Measurements from ENCODE around the gene OGFOD1. TPM values are rescaled to one million over a fixed set of nuclear protein-coding genes. Genes with fewer than 3 reads are reported as not detected.
"Not testable (repeated sequence)": the region's sequence is repeated elsewhere in the genome, so short reads cannot be mapped to it uniquely, and the experiment has no call there.

OGFOD1 gene
- total RNA-seq, 1 donor = 95.0 TPM

DNA sequence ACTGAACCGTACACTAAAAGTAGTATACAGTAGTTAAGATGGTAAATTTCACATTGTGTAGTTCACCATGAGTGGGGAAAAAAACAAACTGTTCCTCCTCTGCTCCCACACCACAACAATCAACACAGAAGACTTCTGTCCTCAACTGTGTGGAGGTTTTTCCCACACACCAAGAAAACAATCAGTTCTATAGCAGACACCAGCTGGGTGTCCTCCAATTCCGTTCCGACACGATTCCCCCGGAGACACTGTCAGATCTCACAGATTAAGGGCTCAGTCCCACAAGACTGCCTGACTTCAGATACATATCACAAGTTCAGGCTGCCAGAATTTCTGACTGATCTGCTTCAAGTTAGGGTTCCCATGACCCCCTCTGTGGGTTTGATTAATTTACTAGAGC lies 36.7 kb downstream of the OGFOD1 start:
- TF ChIP-seq, protein P1, sequence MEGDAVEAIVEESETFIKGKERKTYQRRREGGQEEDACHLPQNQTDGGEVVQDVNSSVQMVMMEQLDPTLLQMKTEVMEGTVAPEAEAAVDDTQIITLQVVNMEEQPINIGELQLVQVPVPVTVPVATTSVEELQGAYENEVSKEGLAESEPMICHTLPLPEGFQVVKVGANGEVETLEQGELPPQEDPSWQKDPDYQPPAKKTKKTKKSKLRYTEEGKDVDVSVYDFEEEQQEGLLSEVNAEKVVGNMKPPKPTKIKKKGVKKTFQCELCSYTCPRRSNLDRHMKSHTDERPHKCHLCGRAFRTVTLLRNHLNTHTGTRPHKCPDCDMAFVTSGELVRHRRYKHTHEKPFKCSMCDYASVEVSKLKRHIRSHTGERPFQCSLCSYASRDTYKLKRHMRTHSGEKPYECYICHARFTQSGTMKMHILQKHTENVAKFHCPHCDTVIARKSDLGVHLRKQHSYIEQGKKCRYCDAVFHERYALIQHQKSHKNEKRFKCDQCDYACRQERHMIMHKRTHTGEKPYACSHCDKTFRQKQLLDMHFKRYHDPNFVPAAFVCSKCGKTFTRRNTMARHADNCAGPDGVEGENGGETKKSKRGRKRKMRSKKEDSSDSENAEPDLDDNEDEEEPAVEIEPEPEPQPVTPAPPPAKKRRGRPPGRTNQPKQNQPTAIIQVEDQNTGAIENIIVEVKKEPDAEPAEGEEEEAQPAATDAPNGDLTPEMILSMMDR (IDR thresholded peaks at IDR 0.05; ENCODE audit: insufficient read depth, low read length) = no peak
- H3K4me3 ChIP-seq (ENCODE audit: low read depth, low read length) = no peak overlapping the region
- no peak for DNase-seq (ENCODE audit: low read depth)

GRCh38 chr16:56488868-56489267 lies 37.5 kb downstream of the OGFOD1 start:
- DNase-seq (ENCODE audit: low read depth); H3K4me3 ChIP-seq (ENCODE audit: low read depth, low read length): not testable (repeated sequence)

GRCh38 chr16:56491657-56492261 lies 40.4 kb downstream of the OGFOD1 start:
- TF ChIP-seq, protein P1 (IDR thresholded peaks at IDR 0.05; ENCODE audit: insufficient read depth, low read length) = no peak
- no peak overlapping the region for H3K4me3 ChIP-seq (ENCODE audit: low read depth, low read length)
- DNase-seq (ENCODE audit: low read depth) = no peak

DNA sequence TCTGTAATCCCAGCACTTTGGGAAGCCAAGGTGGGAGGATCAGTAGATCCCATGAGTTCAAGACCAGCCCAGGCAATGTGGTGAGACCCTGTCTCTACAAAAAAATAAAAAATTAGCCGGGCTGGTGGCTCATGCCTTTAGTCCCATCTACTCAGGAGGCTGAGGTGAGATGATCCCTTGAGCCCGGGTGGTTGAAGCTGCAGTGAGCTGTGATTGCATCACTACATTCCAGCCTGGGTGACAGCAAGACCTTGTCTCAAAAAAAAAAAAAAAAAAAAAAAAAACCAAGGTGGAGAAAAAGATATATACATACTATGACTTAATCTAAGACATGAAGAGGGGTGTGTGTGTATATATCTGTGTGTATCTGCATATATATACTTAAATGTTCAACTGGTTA lies 41.8 kb downstream of the OGFOD1 start:
- H3K4me3 ChIP-seq (ENCODE audit: low read depth, low read length) = no peak overlapping the region
- TF ChIP-seq, protein P1 (IDR thresholded peaks at IDR 0.05; ENCODE audit: insufficient read depth, low read length) = no peak
- no peak for DNase-seq (ENCODE audit: low read depth)

- TF ChIP-seq, protein P1 (IDR thresholded peaks at IDR 0.05; ENCODE audit: insufficient read depth, low read length) = no peak
- H3K4me3 ChIP-seq (ENCODE audit: low read depth, low read length) = no peak overlapping the region
Observed at GRCh38 chr16:56493815-56494214, 42.5 kb downstream of the OGFOD1 start.

GRCh38 chr16:56505181-56505580 lies 53.8 kb downstream of the OGFOD1 start:
- no peak for DNase-seq (ENCODE audit: low read depth)
- H3K4me3 ChIP-seq (ENCODE audit: low read depth, low read length) = no peak overlapping the region
- TF ChIP-seq, protein P1 (IDR thresholded peaks at IDR 0.05; ENCODE audit: insufficient read depth, low read length) = no peak

More at GRCh38 chr16:56493815-56494214, 42.5 kb downstream of the OGFOD1 start:
- no peak for DNase-seq (ENCODE audit: low read depth)

DNA sequence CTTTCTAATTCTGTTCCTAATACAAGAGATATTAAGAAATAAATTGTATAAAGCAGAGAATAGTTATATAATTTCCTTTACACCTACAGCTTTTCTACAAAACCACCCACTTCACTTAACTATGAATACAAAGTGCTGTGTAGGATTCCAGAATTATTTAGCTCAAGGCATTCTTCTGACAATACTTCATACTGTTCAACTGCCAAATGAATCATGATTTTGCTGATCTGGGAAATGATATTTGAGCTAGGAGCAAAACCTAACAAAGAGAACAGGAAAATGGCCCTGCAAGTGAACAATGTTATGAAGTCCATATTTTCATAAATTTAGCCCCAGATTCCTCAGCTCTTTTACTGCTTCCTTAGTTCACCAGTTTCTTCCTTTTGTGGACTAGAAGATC lies 55.6 kb downstream of the OGFOD1 start:
- DNase-seq (ENCODE audit: low read depth) = peak; percentile 79
- no peak overlapping the region for H3K4me3 ChIP-seq (ENCODE audit: low read depth, low read length)
- TF ChIP-seq, protein P1 (IDR thresholded peaks at IDR 0.05; ENCODE audit: insufficient read depth, low read length) = no peak

All from fibroblast of the aortic adventitia (primary cell).